Upper lobe of left lung (tissue), 6 donors: Measurements from ENCODE around the gene NR2C2. TPM values are rescaled to one million over a fixed set of nuclear protein-coding genes. Genes with fewer than 3 reads are reported as not detected.

Source experiments
- ATAC-seq, 2 donors: fragments of 200-7000 bp; cut with Tn5 transposase; one replicate each; pipeline ENCODE4 v1.9.1; 2022; ENCODE audit warnings: mild to moderate bottlenecking in 2 of 2, moderate library complexity in 2 of 2; ENCODE audit not compliant: low FRiP score in 2 of 2
- DNase-seq, 2 donors: peaks; one replicate each; pipeline ENCODE4 v3.0.0-alpha.2; 2019 to 2020
- H3K27ac ChIP-seq, 4 donors: fragments of 200-600 bp; sonication (generic); one replicate each; pipeline ENCODE4 v1.5.1; 2016 to 2019
- H3K27me3 ChIP-seq, 4 donors: fragments of 200-600 bp; sonication (generic); one replicate each; pipeline ENCODE4 v1.5.1; 2017 to 2019
- H3K36me3 ChIP-seq, 4 donors: fragments of 200-600 bp; sonication (generic); one replicate each; pipeline ENCODE4 v1.5.1; 2016 to 2019
- H3K4me1 ChIP-seq, 4 donors: fragments of 200-600 bp; sonication (generic); one replicate each; pipeline ENCODE4 v1.5.1; 2018 to 2019
- H3K4me3 ChIP-seq, 4 donors: fragments of 200-600 bp; sonication (generic); one replicate each; pipeline ENCODE4 v1.5.1; 2017 to 2019; ENCODE audit warnings: mild to moderate bottlenecking in 2 of 4, moderate library complexity in 1 of 4
- H3K9me3 ChIP-seq, 4 donors: fragments of 200-600 bp; sonication (generic); one replicate each; pipeline ENCODE4 v1.5.1; 2018 to 2019
- EP300 ChIP-seq, 4 donors: sonication (generic); formaldehyde crosslinking; IDR thresholded peaks; one replicate each; pipeline ENCODE4 v1.5.1; 2017; ENCODE audit warnings: antibody characterized with exemption in 4 of 4, control low read depth in 2 of 4
- POLR2A ChIP-seq, 4 donors: fragments of 450-650 bp; IDR thresholded peaks; one replicate each; pipeline ENCODE4 v1.5.1; 2016 to 2017; ENCODE audit warnings: antibody characterized with exemption in 4 of 4, mild to moderate bottlenecking in 2 of 4
- POLR2AphosphoS5 ChIP-seq, 2 donors: sonication (generic); formaldehyde crosslinking; IDR thresholded peaks; one replicate each; pipeline ENCODE4 v1.5.1; 2017; ENCODE audit warnings: antibody characterized with exemption in 2 of 2
- WGBS, 2 donors: methylation state at CpG; one replicate each; pipeline ENCODE4 v1.1.5; 2017 to 2018; 5-methylcytosine and 5-hydroxymethylcytosine counted together
- total RNA-seq, 6 donors: library from RNA; depleted of rRNA in 4 of 6; stranded (reverse); fragments of >200 nt in 4 of 6; gene quantifications; one replicate each; pipeline versions ENCODE4 v1.1.0 to v1.2.1, GENCODE V29; 2016 to 2021
- TF ChIP-seq, protein P1 (sequence below), 6 experiments: fragments of 450-650 bp in 4 of 6; fragments of 200-600 bp in 2 of 6; sonication (generic) in 2 of 6; IDR thresholded peaks; one replicate each; pipeline ENCODE4 v1.5.1; 2016 to 2019; ENCODE audit warnings: antibody characterized with exemption in 6 of 6
- donor health status: DM: no; HTN: no; CAD: no; lungs with moderate emphysema.
- donor health status: DM: no; HTN: yes; CAD: no; lungs with severe emphysema.

The NR2C2 gene
- total RNA-seq, 6 donors from 2014 or later = 24.9 to 54.0 (median 46.6) TPM

DNA sequence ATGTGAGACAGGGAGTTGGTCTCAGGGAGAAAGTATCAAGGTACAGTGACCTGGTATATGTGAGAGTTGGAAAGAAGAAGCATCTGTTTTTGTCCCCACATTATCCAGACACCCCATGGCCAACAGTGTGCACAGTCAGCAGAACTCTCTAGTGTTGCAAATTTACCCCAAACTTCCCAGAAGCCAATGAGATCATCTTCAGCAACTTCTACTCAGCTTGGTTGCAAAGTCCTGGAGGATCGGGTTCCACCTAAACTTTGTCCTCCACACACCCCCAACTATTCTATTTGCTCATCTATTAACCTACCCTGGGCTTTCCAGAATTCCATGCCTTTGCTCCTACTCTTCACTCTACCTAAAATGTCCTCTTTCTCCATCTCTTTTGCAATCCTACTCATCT is 135.9 kb downstream of the NR2C2 start:
- DNase-seq (no peak), ATAC-seq (no peak)
- TF ChIP-seq EP300 (IDR thresholded peaks at IDR 0.05) (no peak), POLR2A (IDR thresholded peaks at IDR 0.05) (no peak), POLR2AphosphoS5 (IDR thresholded peaks at IDR 0.05) (no peak)
- TF ChIP-seq, protein P1, sequence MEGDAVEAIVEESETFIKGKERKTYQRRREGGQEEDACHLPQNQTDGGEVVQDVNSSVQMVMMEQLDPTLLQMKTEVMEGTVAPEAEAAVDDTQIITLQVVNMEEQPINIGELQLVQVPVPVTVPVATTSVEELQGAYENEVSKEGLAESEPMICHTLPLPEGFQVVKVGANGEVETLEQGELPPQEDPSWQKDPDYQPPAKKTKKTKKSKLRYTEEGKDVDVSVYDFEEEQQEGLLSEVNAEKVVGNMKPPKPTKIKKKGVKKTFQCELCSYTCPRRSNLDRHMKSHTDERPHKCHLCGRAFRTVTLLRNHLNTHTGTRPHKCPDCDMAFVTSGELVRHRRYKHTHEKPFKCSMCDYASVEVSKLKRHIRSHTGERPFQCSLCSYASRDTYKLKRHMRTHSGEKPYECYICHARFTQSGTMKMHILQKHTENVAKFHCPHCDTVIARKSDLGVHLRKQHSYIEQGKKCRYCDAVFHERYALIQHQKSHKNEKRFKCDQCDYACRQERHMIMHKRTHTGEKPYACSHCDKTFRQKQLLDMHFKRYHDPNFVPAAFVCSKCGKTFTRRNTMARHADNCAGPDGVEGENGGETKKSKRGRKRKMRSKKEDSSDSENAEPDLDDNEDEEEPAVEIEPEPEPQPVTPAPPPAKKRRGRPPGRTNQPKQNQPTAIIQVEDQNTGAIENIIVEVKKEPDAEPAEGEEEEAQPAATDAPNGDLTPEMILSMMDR (IDR thresholded peaks at IDR 0.05) = no peak
- H3K36me3 ChIP-seq = peaks cover 26 to 96% (median 68%) of the 10 kb centered on the region in 4 donors
- H3K27me3 ChIP-seq = no peaks in the 10 kb centered on the region
- H3K27ac ChIP-seq = peak overlapping the region; percentile 65 to 92 (median 72)
- H3K4me1 ChIP-seq = peaks cover 5 to 23% (median 18%) of the 10 kb centered on the region in 4 donors
- WGBS, 2 donors = 90 to 96% methylated on average over 1 of the region's 1 CpG
- H3K9me3 ChIP-seq = no peaks in the 10 kb centered on the region
- H3K4me3 ChIP-seq = no peak overlapping the region

DNA sequence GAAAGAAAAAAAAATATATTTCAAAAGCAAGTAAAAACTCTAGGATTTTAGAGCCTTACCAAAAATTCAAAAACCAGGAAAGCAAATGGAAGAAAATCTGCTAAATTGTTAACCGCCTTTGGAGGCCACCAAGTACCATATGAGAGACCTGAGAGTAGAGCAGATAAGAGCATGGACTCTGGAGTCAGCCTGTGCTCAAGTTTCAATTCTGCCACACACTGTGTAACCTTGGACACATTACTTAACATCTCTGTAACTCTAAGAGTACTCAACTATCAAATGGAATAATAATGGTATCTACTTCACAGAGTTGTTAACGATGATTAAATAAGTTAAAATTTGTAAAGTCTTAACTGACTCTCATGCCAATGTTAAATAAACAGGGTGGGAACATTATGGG is 138.9 kb downstream of the NR2C2 start:
- H3K9me3 ChIP-seq = no peaks in the 10 kb centered on the region
- H3K27ac ChIP-seq = no peak overlapping the region
- 98 to 100% methylated on average over 2 of the region's 2 CpGs for WGBS, 2 donors
- no peak for ATAC-seq
- H3K36me3 ChIP-seq = peaks cover 14 to 95% (median 60%) of the 10 kb centered on the region in 4 donors
- no peak for DNase-seq
- peaks cover 5 to 21% (median 18%) of the 10 kb centered on the region in 4 donors for H3K4me1 ChIP-seq
- H3K4me3 ChIP-seq = no peak overlapping the region
- H3K27me3 ChIP-seq = no peaks in the 10 kb centered on the region
- TF ChIP-seq, protein P1 (IDR thresholded peaks at IDR 0.05) = no peak
- TF ChIP-seq POLR2A (IDR thresholded peaks at IDR 0.05) (no peak), POLR2AphosphoS5 (IDR thresholded peaks at IDR 0.05) (no peak), EP300 (IDR thresholded peaks at IDR 0.05) (no peak)

DNA sequence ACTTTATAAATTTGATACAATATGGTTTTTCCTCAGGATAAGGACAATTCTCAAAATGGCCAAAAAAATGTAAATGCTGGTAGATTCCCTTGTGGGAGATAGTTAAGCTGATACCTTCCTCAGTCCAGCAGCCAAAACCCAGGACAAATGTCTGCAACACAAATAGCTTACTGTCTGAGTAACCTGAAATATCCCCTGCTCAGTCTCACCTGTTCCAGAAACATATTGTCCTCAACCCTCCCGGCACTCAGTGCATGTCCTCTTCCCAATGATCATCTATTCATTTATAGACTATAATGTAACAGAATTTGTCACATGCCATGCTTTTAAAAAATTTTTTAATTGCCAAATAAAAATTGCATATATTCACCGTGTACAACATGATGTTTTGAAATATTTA is 139.3 kb downstream of the NR2C2 start:
- H3K4me1 ChIP-seq = peaks cover 3 to 17% (median 14%) of the 10 kb centered on the region in 4 donors
- H3K27ac ChIP-seq = no peak overlapping the region
- H3K27me3 ChIP-seq = no peaks in the 10 kb centered on the region
- H3K9me3 ChIP-seq = no peaks in the 10 kb centered on the region
- WGBS, 2 donors = 92 to 93% methylated on average over 2 of the region's 2 CpGs
- ATAC-seq = no peak
- H3K36me3 ChIP-seq = peaks cover 14 to 95% (median 59%) of the 10 kb centered on the region in 4 donors
- DNase-seq = no peak
- TF ChIP-seq EP300 (IDR thresholded peaks at IDR 0.05) (no peak), POLR2AphosphoS5 (IDR thresholded peaks at IDR 0.05) (no peak), POLR2A (IDR thresholded peaks at IDR 0.05) (no peak)
- TF ChIP-seq, protein P1 (IDR thresholded peaks at IDR 0.05) = no peak
- no peak overlapping the region for H3K4me3 ChIP-seq

DNA sequence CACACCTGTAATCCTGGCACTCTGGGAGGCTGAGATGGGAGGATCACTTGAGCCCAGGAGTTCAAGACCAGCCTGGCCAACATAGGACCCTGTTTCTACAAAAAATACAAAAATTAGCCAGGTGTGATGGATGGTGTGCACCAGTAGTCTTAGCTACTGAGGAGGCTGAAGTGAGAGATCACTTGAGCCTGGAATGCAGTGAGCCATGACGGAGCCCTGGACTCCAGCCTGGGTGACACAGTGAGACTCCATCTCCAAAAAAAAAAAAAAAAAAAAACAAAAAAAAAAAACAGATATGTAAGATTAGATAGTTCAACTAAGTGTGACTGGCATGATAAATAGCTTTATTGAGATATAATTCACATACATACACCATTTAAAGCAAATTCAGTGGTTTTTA is 141.8 kb downstream of the NR2C2 start:
- no peaks in the 10 kb centered on the region for H3K27me3 ChIP-seq
- no peak overlapping the region for H3K4me3 ChIP-seq
- H3K36me3 ChIP-seq = peaks cover 11 to 87% (median 41%) of the 10 kb centered on the region in 4 donors
- no peaks in the 10 kb centered on the region for H3K4me1 ChIP-seq
- ATAC-seq (no peak), DNase-seq (no peak)
- 100% methylated on average over 1 of the region's 1 CpG for WGBS, 2 donors
- H3K27ac ChIP-seq = no peak overlapping the region
- no peaks in the 10 kb centered on the region for H3K9me3 ChIP-seq
- no peak for TF ChIP-seq EP300 (IDR thresholded peaks at IDR 0.05)
- TF ChIP-seq, protein P1 (IDR thresholded peaks at IDR 0.05) = no peak
- TF ChIP-seq POLR2AphosphoS5 (IDR thresholded peaks at IDR 0.05) = no peak
- no peak for TF ChIP-seq POLR2A (IDR thresholded peaks at IDR 0.05)

DNA sequence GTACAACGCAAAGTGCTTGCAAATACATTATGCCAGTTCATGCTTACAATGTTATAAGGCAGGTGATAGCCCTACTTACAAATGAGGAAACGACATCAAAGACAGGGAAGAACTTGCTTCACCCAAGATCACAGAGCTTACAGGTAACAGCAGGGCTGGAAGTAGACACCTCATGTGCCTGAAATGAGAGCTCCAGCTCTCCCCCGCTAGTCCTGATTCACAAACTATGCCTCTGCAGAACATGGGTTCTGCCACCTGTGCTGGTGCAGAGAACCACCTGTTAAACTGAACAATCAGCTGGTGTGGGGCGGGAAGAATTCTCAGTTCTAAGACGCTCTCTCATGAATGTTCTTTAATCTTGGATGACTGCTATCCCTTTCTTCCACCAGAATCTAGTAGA is 144.2 kb downstream of the NR2C2 start:
- ATAC-seq (no peak), DNase-seq (no peak)
- Histone ChIP-seq H3K27ac (no peak overlapping the region), H3K4me1 (peaks cover 0 to 12% (median 3%) of the 10 kb centered on the region in 4 donors), H3K4me3 (no peak overlapping the region), H3K36me3 (peaks cover 19 to 83% (median 40%) of the 10 kb centered on the region in 4 donors), H3K9me3 (no peaks in the 10 kb centered on the region), H3K27me3 (no peaks in the 10 kb centered on the region)
- TF ChIP-seq POLR2A (IDR thresholded peaks at IDR 0.05) = no peak
- TF ChIP-seq, protein P1 (IDR thresholded peaks at IDR 0.05) = no peak
- no peak for TF ChIP-seq EP300 (IDR thresholded peaks at IDR 0.05)
- no peak for TF ChIP-seq POLR2AphosphoS5 (IDR thresholded peaks at IDR 0.05)
- WGBS, 2 donors = 78 to 83% methylated on average over 5 of the region's 5 CpGs
